ENCODE data around the gene DPP4. TPM values are rescaled to one million over a fixed set of nuclear protein-coding genes. Genes with fewer than 3 reads are reported as not detected.
"Not testable (repeated sequence)": the region's sequence is repeated elsewhere in the genome, so short reads cannot be mapped to it uniquely, and the experiment has no call there.

DPP4 gene
- total RNA-seq, 1 experiment from 2014 or later = 22.0 TPM

DNA sequence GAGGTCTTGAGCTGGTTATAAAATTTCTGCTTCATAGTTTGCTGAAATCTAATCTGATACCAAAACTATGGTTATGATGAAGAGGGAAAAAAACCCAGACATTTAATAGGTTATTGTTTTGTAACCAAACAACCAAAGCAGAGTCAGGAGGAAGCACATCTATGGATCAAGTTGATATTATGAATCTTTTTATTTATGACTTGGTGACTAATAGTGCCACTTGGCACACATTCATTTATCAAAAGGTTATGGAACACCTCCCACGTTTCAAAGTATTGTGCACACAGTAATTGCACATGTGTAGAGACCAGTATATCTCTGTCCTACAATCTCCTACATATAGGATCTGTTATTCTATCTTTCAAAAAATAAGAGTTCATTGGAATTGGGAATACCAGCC, 93.0 kb downstream of the DPP4 start:
- in situ Hi-C loops (cut with HindIII; ENCODE audit: low pct_unique_long_range_greater_than_20kb, low sequenced_read_pairs) = no loop called here
- DNase-seq (ENCODE audit: low read depth) = no peak

DNA sequence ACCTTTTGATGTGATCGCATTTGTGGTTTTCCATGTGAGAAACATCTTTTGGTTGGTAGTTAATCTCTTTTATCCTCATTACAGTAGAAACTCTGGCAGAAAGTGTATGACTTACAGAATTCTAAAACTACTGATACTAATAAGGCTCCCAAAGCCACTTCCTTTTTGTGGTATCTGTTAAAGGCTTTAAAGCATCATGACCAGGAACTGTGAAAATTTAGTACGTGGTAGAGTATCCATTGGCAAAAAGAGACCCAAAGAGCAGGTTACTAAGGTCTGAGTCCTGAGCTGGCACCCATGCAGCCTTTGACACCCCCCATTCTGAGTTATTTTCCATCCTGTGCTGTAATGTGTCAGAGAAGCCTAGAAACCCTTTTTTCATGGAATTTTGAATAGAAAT, 94.5 kb downstream of the DPP4 start:
- DNase-seq (ENCODE audit: low read depth) = no peak
- in situ Hi-C loops (cut with HindIII; ENCODE audit: low pct_unique_long_range_greater_than_20kb, low sequenced_read_pairs) = no loop called here

DNA sequence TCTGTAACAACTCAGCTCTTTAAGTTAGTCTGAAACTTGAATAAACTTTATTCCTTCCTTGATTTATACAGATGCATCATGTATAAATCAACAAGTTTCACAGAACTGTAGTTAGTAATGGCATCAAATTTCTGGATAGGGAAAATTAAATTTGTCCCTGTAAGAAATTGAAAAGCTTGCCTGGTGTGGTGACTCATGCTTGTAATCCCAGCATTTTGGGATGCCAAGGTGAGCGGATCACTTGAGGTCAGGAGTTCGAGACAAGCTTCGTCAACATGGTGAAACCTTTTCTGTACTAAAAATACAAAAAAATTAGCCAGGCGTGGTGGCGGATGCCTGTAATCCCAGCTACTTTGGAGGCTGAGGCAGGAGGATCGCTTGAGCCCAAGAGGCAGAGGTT, 96.1 kb downstream of the DPP4 start:
- DNase-seq (ENCODE audit: low read depth) = peak; percentile 1

DNA sequence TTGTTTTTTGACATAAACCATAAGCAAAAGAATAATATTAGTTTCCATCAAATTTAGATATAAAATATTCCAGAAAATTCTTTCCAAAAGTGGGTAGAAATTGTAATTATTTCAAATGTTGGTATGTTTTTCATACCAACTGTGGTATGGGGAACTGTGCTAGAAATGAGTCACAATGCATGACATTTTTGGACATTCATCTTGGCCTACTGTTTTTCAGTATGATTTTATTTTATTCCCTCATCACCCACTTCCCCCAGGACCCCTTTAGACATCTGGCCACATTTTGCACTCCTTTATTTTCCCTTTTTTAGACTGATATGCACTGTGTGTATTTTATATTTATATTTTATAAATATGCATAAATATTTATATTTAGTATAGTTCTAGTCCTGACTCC, 97.1 kb downstream of the DPP4 start:
- DNase-seq (ENCODE audit: low read depth) = no peak
- in situ Hi-C loops (cut with HindIII; ENCODE audit: low pct_unique_long_range_greater_than_20kb, low sequenced_read_pairs) = no loop called here

More for the DNA sequence above, 96.1 kb downstream of the DPP4 start:
- in situ Hi-C loops (cut with HindIII; ENCODE audit: low pct_unique_long_range_greater_than_20kb, low sequenced_read_pairs) = not testable (repeated sequence)

DNA sequence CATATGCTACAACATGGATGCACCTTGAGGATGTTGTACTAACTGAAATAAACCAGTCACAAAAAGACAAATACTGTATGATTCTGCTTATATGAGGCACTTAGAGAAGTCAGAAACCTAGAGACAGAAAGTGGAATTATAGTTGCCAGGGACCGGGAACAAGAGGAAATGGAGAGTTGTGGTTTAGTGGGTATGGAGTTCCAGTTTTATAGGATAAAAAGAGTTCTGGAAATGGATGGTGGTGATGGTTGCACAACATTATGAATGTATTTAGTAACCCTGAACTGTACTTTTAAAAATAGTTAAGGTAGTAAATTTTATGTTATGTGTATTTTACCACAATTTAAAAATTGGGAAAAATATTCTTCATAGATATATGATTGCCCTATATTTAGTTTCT, 97.7 kb downstream of the DPP4 start:
- DNase-seq (ENCODE audit: low read depth) = no peak
- in situ Hi-C loops (cut with HindIII; ENCODE audit: low pct_unique_long_range_greater_than_20kb, low sequenced_read_pairs) = no loop called here

DNA sequence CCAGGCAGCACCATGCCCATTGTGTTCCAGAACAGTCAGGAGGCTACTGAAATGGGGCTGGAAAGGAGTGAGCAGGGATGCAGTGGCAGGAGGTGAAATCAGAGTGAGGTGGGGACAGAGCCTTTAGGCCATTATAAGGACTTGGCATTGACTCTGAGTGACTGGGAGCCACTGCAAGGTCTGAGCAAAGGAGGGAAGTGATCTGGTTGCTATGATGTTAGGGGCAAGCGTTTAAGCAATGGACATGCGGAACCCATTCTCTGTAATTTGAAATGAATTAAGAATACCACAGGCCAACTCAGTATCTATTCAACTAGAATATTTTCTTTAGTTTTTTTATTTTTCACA, 98.2 kb downstream of the DPP4 start:
- in situ Hi-C loops (cut with HindIII; ENCODE audit: low pct_unique_long_range_greater_than_20kb, low sequenced_read_pairs) = no loop called here
- no peak for DNase-seq (ENCODE audit: low read depth)

DNA sequence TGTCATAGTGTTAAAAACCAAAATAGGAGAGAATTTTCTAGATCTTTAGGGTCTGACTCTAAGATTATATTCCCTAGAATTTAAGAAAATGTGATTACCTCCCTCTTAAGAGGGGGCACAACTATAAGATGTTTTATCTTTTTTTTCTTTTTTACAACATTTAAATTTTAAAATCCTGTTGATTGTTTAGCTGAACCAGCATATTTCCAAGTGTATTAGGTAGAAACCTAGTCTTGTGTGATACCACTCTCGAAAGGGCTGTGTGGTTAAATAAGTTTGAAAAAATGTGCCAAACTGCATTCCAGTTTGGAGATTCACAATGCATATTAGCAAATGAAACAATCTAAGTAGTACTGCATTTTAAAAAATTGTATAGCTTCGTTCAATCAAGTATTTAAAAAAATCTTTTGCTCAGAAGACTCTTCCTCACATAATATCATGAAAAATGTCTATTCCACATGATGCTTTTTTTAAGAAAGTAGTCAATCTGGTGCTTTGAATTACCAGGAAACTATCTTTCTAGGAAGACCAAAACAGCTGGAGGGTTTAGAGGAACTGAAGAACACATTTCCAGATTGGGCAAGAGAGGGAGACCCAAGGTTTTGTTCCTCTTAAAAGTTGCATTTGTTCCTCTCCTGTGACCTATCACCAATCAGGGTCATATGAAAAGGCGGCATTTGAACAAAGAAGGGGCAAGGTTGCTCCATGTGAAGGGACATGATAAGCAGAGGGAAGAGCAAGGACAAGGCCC, 98.8 kb downstream of the DPP4 start:
- no peak for DNase-seq (ENCODE audit: low read depth)
- in situ Hi-C loops (cut with HindIII; ENCODE audit: low pct_unique_long_range_greater_than_20kb, low sequenced_read_pairs) = no loop called here

DNA sequence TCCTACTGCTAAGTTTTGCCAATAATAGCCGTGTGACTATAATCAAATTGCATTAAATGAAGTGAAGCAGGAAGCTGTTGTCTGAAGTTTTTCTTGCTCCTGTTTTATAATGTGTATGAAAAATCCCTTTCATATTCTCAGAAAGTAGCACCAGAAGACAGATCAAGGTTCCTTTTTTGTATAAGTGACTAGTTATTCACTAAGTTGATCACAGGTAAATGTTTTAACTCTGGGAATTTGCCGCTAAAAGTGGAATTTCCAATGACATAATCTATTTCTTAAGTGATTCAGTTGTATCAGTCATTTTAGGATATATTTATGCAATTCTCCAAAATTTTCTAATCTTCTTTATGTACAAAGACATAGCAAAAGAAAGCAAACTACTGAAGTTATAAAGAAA, 99.6 kb downstream of the DPP4 start:
- in situ Hi-C loops (cut with HindIII; ENCODE audit: low pct_unique_long_range_greater_than_20kb, low sequenced_read_pairs) = no loop called here

DNA sequence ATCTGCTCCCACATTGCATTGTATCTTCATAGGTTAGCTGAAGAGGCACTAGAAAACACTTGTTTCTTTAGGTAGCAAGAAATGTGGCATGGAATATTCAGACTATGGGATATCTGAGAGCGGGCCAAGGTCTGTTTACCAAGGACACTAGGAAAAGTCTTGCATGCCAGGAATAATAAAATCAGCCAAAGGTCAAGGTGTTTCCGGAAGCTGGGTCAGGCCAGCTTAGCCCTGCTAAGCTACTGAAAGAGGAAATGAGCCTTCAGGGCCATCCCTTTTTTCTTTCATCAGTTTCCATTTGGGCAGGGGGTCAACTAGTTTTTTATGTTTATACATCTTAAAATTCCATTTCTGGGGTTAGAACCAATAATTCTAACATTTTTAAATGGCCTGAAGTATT, 101.1 kb downstream of the DPP4 start:
- in situ Hi-C loops (cut with HindIII; ENCODE audit: low pct_unique_long_range_greater_than_20kb, low sequenced_read_pairs) = no loop called here
- no peak for DNase-seq (ENCODE audit: low read depth)

More for the DNA sequence above, 99.6 kb downstream of the DPP4 start:
- no peak for DNase-seq (ENCODE audit: low read depth)

DNA sequence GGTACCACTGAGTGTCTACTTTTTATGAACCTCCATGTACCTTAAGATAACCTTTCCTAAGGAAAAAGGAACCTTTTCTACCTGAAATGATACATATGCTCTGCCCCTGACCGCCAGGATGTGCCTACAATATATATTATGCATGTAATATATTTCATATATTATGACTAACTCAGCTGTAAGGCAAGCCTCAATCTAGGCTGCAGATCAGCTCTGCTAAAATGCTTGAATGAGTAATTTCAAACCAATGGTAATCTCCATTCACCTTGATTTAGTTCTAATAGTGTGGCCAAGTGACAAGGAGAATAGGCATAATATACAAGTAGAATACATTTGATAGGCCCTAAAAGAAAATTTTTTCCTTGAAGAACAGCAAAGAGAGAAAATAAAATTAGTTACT, 101.8 kb downstream of the DPP4 start:
- in situ Hi-C loops (cut with HindIII; ENCODE audit: low pct_unique_long_range_greater_than_20kb, low sequenced_read_pairs) = no loop called here
- no peak for DNase-seq (ENCODE audit: low read depth)

DNA sequence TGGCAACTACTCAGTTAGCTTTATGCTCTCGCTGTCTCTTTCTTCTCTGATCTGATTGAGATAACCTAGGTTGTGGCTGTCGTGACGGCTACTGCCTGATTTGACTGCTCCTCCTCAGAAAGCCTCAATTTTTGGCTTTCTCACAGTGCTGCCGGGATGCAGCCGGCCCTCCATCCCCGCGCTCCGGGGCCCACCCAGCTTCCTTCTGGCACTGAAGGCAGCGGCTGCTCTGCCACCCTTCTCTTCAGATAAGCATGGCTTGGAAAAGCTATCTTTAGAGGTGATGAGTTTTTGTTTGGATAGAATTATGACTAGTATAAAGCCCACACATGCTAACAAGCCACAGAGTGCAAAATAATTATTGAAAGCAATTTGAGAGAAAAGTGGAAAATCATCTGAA, 102.5 kb downstream of the DPP4 start:
- in situ Hi-C loops (cut with HindIII; ENCODE audit: low pct_unique_long_range_greater_than_20kb, low sequenced_read_pairs) = no loop called here
- DNase-seq (ENCODE audit: low read depth) = no peak

DNA sequence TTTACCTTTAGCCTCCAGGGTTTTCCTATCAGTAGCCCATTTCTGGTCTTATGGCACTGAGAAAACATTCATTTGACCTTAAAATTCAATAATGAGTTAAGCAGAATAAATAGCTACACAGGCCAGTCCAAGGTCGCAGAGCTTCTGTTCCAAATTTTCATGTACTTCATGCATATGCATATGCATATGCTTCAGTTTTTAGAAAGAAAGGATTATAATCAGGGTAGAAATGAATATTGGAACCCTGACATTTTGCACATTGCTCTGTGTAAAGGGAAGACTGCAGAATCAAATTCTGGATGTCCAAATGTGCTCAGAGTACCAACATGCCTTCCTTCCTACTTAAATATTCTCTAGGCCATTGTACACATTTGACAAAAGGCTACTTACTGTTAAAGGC, 104.9 kb downstream of the DPP4 start:
- in situ Hi-C loops (cut with HindIII; ENCODE audit: low pct_unique_long_range_greater_than_20kb, low sequenced_read_pairs) = no loop called here

DNA sequence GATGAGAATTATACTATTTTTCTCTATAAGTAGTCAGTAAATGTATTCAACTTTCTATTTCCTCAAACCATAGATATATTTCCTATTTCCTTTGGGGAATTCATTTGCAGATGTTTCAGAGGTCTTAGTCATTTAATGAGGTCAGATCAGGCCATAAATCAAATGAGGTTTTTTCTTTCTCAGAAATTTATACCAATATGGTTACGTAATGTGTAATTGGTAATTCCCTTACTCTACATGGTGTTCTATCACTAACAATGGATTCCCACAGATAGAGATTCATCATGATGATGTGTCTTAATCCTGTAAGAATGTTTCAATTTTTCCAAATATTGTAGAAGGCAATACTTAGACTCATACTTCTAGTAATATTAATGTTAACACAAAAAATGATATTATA, 108.0 kb downstream of the DPP4 start:
- in situ Hi-C loops (cut with HindIII; ENCODE audit: low pct_unique_long_range_greater_than_20kb, low sequenced_read_pairs) = no loop called here

More for the DNA sequence above, 104.9 kb downstream of the DPP4 start:
- no peak for DNase-seq (ENCODE audit: low read depth)

DNA sequence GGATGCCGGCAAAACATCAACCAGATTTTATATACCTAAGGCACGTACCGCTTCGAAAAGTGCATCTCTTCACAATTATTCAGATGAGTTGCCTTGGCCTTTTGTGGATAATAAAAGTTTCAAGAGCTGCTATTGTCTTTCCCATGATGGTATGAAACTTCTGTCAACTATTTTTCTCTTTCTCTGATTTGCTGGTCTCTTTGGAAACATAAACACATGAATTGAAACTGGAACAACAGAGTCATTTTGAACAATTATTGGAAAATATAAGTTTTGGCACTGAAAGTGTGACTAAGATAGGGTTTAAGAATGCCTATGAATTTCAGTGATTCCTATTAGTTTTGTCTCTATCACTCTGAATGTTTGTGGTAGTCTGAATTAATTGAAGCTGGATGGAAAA, 109.9 kb downstream of the DPP4 start:
- DNase-seq (ENCODE audit: low read depth) = no peak
- in situ Hi-C loops (cut with HindIII; ENCODE audit: low pct_unique_long_range_greater_than_20kb, low sequenced_read_pairs) = no loop called here

More for the DNA sequence above, 108.0 kb downstream of the DPP4 start:
- no peak for DNase-seq (ENCODE audit: low read depth)

DNA sequence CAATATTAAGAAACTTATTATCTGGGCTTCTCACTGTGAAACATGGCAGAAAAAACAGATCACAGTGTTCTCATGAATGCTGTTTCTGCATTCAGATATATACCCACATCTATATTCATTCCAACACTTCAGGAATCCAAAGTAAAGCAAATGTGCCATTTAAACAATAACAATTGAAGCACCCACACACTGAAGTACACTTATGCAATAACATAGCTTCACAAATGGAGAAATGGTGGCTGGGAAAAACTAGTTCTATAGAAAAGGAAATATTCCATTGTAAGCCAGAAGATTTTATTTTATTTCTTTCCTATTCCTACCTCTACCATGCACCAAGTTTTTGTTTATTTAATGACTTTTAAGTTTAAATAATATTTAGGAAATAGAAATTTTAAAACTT, 111.9 kb downstream of the DPP4 start:
- in situ Hi-C loops (cut with HindIII; ENCODE audit: low pct_unique_long_range_greater_than_20kb, low sequenced_read_pairs) = no loop called here
- DNase-seq (ENCODE audit: low read depth) = no peak

DNA sequence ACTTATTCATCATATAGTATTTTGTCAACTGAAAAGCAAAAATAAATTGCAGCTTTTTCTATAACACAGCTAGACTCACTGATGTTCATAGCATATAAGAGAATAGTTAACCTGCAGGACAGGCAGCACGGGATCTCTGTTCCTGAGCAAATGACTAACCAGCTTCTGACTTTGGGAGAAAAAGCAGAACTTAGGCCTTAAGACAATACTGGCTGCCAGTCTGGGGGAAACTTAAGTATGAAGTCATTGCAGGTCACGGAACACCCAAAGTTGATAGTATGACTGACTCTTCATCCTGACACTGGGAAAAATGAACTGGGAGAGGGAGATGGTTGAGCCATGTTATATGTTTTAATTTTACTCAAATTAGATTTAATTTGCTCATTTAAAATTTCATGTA, 113.0 kb downstream of the DPP4 start:
- in situ Hi-C loops (cut with HindIII; ENCODE audit: low pct_unique_long_range_greater_than_20kb, low sequenced_read_pairs) = no loop called here

DNA sequence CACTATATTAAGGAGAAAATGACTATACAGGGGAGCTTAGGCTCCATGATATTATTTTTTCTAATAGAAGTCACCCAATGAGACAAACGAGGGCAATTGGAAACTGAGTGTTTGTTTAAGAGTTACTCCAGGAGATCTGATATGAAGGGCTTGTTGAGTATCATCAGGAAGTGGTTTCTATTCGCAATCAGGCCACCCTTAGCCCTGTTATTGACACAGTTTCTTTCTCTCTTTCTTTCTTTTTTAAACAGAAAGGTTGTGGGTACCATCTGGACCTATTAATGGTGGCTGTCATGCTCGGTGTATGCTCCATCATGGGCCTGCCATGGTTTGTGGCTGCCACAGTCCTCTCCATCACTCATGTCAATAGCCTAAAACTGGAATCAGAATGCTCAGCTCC, 117.3 kb downstream of the DPP4 start:
- in situ Hi-C loops (cut with HindIII; ENCODE audit: low pct_unique_long_range_greater_than_20kb, low sequenced_read_pairs) = no loop called here
- DNase-seq (ENCODE audit: low read depth) = no peak

More for the DNA sequence above, 113.0 kb downstream of the DPP4 start:
- no peak for DNase-seq (ENCODE audit: low read depth)

DNA sequence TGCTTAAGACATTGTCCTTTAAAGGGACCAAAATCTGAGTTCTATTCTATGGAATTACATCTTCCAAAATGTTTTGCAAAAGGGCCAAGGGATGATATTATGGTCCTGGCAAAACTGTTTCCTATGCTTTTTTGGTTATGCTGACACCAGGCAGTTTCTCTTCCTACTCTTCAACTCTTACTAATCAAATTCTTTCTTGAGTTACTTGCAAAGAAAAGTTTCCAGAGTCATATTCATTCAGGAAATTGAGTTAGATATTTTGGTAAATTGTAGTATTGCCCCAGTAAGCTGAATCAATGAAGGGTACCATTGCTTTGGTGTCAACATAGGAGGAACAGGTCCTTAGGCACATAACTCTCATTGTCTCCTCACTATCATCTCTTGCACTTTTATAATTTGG, 118.8 kb downstream of the DPP4 start:
- in situ Hi-C loops (cut with HindIII; ENCODE audit: low pct_unique_long_range_greater_than_20kb, low sequenced_read_pairs) = no loop called here
- DNase-seq (ENCODE audit: low read depth) = no peak

DNA sequence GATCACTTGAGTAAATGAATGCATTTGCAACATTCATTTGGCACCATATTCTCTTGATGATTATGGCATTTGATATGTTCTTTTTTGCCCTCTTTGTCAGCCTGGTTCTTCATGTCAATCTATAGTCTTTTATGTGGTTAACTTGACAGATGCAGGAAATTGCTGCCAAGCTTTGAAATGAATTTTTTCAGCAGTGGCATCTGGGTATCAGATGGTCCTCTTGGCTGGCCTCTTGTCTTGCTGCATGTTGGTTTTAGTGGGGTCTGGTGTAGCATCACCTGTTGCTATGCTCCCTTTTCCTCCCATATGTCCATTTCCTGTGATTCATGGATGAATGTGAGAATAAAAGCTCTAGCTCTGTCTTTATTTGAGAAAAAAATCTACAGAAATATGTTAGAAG, 119.9 kb downstream of the DPP4 start:
- no peak for DNase-seq (ENCODE audit: low read depth)
- in situ Hi-C loops (cut with HindIII; ENCODE audit: low pct_unique_long_range_greater_than_20kb, low sequenced_read_pairs) = no loop called here

DNA sequence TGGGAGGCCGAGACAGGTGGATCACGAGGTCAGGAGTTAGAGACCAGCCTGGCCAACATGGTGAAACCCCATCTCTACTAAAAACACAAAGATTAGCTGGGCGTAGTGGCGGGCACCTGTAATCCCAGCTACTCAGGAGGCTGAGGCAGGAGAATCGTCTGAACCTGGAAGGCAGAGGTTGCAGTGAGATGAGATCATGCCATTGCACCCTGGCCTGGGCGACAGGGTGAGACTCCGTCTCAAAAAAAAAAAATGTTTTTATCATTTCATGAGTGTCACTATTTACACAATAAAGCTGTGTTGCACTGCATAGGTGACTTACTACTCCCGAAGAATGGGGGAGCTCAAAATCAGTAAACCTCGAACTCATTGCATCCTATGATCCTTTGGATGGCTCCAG, 120.6 kb downstream of the DPP4 start:
- DNase-seq (ENCODE audit: low read depth); in situ Hi-C loops (cut with HindIII; ENCODE audit: low pct_unique_long_range_greater_than_20kb, low sequenced_read_pairs): not testable (repeated sequence)

Data from Caki2 (cell line).